ENCODE measurements around the gene ARHGAP15.

GRCh38 chr2:143762176-143762928, 633.1 kb downstream of the ARHGAP15 start:
- TF ChIP-seq CTCF (conservative IDR thresholded peaks at IDR 0.05 in 1 of 2, IDR thresholded peaks at IDR 0.05 in 1 of 2; ENCODE audit: low read depth in 1 of 2, low read length in 2 of 2), result no peak
- TF ChIP-seq EZH2 (IDR thresholded peaks at IDR 0.05; ENCODE audit: low read length, missing control alignments), result no peak

Data from fibroblast of lung (primary cell).